ENCODE data around the gene ELL. TPM values are rescaled to one million over a fixed set of nuclear protein-coding genes. Genes with fewer than 3 reads are reported as not detected.

ELL gene
- total and polyA plus RNA-seq, 9 of the 15 experiments (the other 6 are each of a cell fraction or from before 2014, with no cell fraction given): 0.24 to 22.5 (median 4.1) TPM

- TF ChIP-seq THAP12 (CRISPR knock-in tag; IDR thresholded peaks at IDR 0.05) (no peak), KDM1A (IDR thresholded peaks at IDR 0.05) (no peak), ZNF146 (CRISPR knock-in tag; IDR thresholded peaks at IDR 0.05; ENCODE audit: unreplicated experiment) (no peak), GTF2B (IDR thresholded peaks at IDR 0.05; ENCODE audit: extremely low read depth, insufficient read length) (no peak), ZNF134 (CRISPR knock-in tag; conservative IDR thresholded peaks at IDR 0.05) (no peak), ZNF57 (CRISPR knock-in tag; IDR thresholded peaks at IDR 0.05) (no peak), REST (IDR thresholded peaks at IDR 0.05; ENCODE audit: borderline replicate concordance) (no peak), REST (CRISPR knock-in tag; IDR thresholded peaks at IDR 0.05; ENCODE audit: low read depth) (no peak), SPI1 (IDR thresholded peaks at IDR 0.05; ENCODE audit: borderline replicate concordance, low read depth, low read length) (no peak), ZNF431 (CRISPR knock-in tag; IDR thresholded peaks at IDR 0.05) (no peak), SRSF7 (optimal IDR thresholded peaks at IDR 0.05; ENCODE audit: low read depth, low read length) (no peak), MNT (conservative IDR thresholded peaks at IDR 0.05) (peak in 1 of 2 experiments; percentile 66; a peak in 2 of 4 replicates), POLR2G (IDR thresholded peaks at IDR 0.05; ENCODE audit: low read depth, low read length) (peak; percentile 68), MBD2 (IDR thresholded peaks at IDR 0.05; ENCODE audit: borderline replicate concordance, low read depth) (0 out of 2 replicates have a peak, but pooled peaks have one; percentile 16)
These were observed 83.4 kb downstream of the ELL start (continued) for GRCh38 chr19:18438331-18439024.
